Suprapubic skin (tissue), 4 donors: ENCODE data around the gene SLAMF1. TPM values are rescaled to one million over a fixed set of nuclear protein-coding genes. Genes with fewer than 3 reads are reported as not detected.

Experiments used
- DNase-seq, 2 donors: peaks; one replicate each; pipeline ENCODE4 v3.0.0-alpha.2; 2019; ENCODE audit warnings: low spot score in 2 of 2
- H3K27ac ChIP-seq: fragments of 200-600 bp; sonication (generic); one replicate; pipeline ENCODE4 v1.5.1; 2019
- H3K27me3 ChIP-seq: fragments of 200-600 bp; sonication (generic); one replicate; pipeline ENCODE4 v1.5.1; 2019
- H3K36me3 ChIP-seq: fragments of 200-600 bp; sonication (generic); one replicate; pipeline ENCODE4 v1.5.1; 2019
- H3K4me1 ChIP-seq: fragments of 200-600 bp; sonication (generic); one replicate; pipeline ENCODE4 v1.5.1; 2019
- H3K4me3 ChIP-seq: fragments of 200-600 bp; sonication (generic); one replicate; pipeline ENCODE4 v1.5.1; 2019; ENCODE audit warnings: mild to moderate bottlenecking
- H3K9me3 ChIP-seq: fragments of 200-600 bp; sonication (generic); one replicate; pipeline ENCODE4 v1.5.1; 2019
- CTCF ChIP-seq, 2 donors: fragments of 200-600 bp in 1 of 2; fragments of 450-650 bp in 1 of 2; sonication (generic) in 1 of 2; IDR thresholded peaks; one replicate each; pipeline ENCODE4 v1.5.1; 2016 to 2019; ENCODE audit warnings: antibody characterized with exemption in 2 of 2, mild to moderate bottlenecking in 1 of 2, moderate library complexity in 1 of 2
- EP300 ChIP-seq: sonication (generic); formaldehyde crosslinking; IDR thresholded peaks from one replicate; pipeline ENCODE4 v1.6.1; 2017; ENCODE audit warnings: antibody characterized with exemption
- POLR2A ChIP-seq, 2 donors: fragments of 450-650 bp; IDR thresholded peaks; one replicate each; pipeline ENCODE4 v1.6.1; 2017; ENCODE audit warnings: antibody characterized with exemption in 2 of 2, mild to moderate bottlenecking in 2 of 2, moderate library complexity in 2 of 2
- POLR2AphosphoS5 ChIP-seq, 3 donors: sonication (generic); formaldehyde crosslinking; IDR thresholded peaks; one replicate each; pipeline ENCODE4 v1.6.1; 2017; ENCODE audit warnings: antibody characterized with exemption in 3 of 3
- WGBS: methylation state at CpG from one replicate; pipeline ENCODE4 v1.1.5; 2018; 5-methylcytosine and 5-hydroxymethylcytosine counted together
- total RNA-seq, 4 donors: library from RNA; depleted of rRNA; stranded (reverse); fragments of >200 nt; gene quantifications; one replicate each; pipeline ENCODE4 v1.1.0, GENCODE V29; 2016

Gene SLAMF1
- total RNA-seq, 4 donors from 2014 or later = not detected

- 77% methylated on average over 8 of the region's 8 CpGs for WGBS
- no peak overlapping the region for H3K4me3 ChIP-seq
- no peaks in the 10 kb centered on the region for H3K9me3 ChIP-seq
- H3K4me1 ChIP-seq = no peaks in the 10 kb centered on the region
- H3K27me3 ChIP-seq = no peaks in the 10 kb centered on the region
- H3K27ac ChIP-seq = no peak overlapping the region
- DNase-seq = no peak
- no peaks in the 10 kb centered on the region for H3K36me3 ChIP-seq
- TF ChIP-seq CTCF (IDR thresholded peaks at IDR 0.05) = no peak
- TF ChIP-seq POLR2A (IDR thresholded peaks at IDR 0.05) = no peak
- no peak for TF ChIP-seq POLR2AphosphoS5 (IDR thresholded peaks at IDR 0.05)
- no peak for TF ChIP-seq EP300
These were observed 25.0 kb downstream of the SLAMF1 start for GRCh38 chr1:160621633-160622413.

DNA sequence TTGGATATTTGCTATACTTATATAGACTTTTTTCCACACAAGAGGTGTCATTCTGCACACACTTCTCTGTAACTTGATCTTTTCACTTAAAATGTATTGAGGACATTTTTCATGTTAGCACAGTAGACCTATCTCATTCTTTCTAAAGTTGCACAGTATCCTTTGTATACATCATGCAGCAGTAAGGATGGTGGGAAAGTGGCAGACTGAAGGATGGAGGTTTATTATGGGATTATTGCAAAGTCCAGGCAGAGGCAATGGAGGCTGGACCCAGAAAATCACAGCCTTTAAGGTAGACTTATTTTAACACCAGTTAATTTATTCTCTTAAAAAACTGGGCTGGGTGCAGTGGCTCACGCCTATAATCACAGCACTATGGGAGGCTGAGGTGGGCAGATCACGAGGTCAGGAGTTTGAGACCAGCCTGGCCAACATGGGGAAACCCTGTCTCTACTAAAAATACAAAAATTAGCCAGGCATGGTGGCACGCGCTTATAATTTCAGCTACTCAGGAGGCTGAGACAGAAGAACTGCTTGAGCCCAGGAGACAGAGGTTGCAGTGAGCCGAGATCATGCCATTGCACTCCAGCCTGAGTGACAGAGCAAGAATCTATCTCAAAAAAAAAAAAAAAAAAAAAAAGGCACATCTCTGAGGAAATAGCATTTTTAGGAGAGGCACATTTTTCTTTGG, 25.8 kb downstream of the SLAMF1 start:
- Histone ChIP-seq H3K36me3 (no peaks in the 10 kb centered on the region), H3K9me3 (no peaks in the 10 kb centered on the region), H3K4me1 (no peaks in the 10 kb centered on the region), H3K27me3 (no peaks in the 10 kb centered on the region), H3K27ac (no peak overlapping the region), H3K4me3 (no peak overlapping the region)
- TF ChIP-seq CTCF (IDR thresholded peaks at IDR 0.05) (no peak), POLR2AphosphoS5 (IDR thresholded peaks at IDR 0.05) (no peak), EP300 (no peak), POLR2A (IDR thresholded peaks at IDR 0.05) (no peak)
- WGBS = 86% methylated on average over 5 of the region's 5 CpGs
- no peak for DNase-seq

DNA sequence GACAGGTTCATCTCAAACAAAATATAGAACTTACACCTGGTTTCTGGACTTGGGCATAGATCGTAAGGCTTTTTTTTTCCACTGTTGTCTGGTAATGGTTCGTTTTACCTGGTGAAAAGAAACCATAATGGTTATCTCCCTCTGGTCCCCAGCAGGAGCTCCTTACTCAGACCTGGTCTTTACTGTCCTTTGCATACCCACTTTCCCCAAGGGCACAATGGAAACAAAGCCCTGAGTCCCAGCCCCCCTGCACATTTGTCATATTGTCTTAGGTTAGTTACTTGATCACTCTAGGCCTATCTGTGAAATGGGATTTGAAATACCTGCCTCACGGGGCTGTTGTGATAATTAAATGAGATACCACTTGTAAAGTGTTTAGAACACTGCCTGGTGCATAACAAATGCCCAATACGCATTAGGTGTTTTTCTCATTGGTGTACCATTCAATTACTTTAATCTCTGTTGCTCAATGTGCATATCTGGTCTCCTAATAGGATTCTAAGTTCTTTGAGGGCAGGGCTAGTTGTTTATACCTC, 27.0 kb downstream of the SLAMF1 start:
- no peak overlapping the region for H3K4me3 ChIP-seq
- no peak for TF ChIP-seq POLR2A (IDR thresholded peaks at IDR 0.05)
- no peak for TF ChIP-seq EP300
- no peak for TF ChIP-seq CTCF (IDR thresholded peaks at IDR 0.05)
- no peak for TF ChIP-seq POLR2AphosphoS5 (IDR thresholded peaks at IDR 0.05)
- no peaks in the 10 kb centered on the region for H3K9me3 ChIP-seq
- no peak for DNase-seq
- no peaks in the 10 kb centered on the region for H3K27me3 ChIP-seq
- whole genome bisulfite sequencing = 94% methylated on average over 4 of the region's 4 CpGs
- no peaks in the 10 kb centered on the region for H3K4me1 ChIP-seq
- no peaks in the 10 kb centered on the region for H3K36me3 ChIP-seq
- H3K27ac ChIP-seq = no peak overlapping the region

DNA sequence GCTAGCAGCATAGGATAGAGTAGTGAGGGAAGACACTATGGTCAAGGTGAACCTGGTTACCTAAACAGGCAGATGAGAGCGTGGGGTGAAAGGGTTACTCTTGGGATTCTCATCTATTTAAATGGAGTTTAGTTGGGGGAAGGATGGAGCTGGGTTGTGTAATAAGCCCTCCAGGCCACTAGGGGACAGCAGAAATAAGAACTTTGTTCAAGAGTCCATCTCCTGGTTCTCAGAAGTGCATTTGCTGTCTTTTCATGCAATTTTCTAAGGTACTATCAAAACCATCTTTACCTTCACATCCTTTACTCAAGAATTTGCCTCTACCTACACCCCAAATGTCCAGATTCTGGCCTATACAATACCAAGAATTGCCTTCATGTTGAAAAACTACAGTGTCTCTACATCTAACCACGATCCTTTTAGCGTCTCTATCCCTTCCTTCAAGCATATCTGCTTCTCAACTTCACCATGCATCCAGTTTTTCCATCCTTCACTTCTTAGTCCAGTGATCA, 28.0 kb downstream of the SLAMF1 start:
- no peaks in the 10 kb centered on the region for H3K9me3 ChIP-seq
- TF ChIP-seq EP300 (no peak), CTCF (IDR thresholded peaks at IDR 0.05) (no peak), POLR2A (IDR thresholded peaks at IDR 0.05) (no peak), POLR2AphosphoS5 (IDR thresholded peaks at IDR 0.05) (no peak)
- no peak for DNase-seq
- no peaks in the 10 kb centered on the region for H3K27me3 ChIP-seq
- no peaks in the 10 kb centered on the region for H3K36me3 ChIP-seq
- 92% methylated on average over 3 of the region's 3 CpGs for WGBS
- H3K4me1 ChIP-seq = no peaks in the 10 kb centered on the region
- no peak overlapping the region for H3K27ac ChIP-seq
- H3K4me3 ChIP-seq = no peak overlapping the region

DNA sequence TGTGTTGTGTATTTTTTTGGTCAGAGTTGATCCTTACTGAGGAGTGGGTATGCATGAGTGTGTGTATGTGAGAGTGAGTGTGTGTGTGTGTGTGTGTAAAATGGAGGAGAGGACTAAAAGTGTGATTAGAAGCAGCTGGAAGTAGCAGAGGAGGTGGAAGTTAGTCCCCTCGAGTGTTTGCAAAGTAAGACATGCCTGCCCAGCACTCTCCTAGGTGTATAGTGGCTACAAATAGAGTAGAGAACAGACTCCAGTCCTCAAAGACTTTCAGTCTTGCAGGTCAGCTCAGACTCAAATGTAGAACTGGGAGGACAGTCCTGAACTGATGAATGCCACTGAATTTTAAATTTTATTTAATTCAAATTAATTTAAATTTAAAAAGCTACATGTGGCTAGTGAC, 28.5 kb downstream of the SLAMF1 start:
- DNase-seq = no peak
- Histone ChIP-seq H3K27me3 (no peaks in the 10 kb centered on the region), H3K9me3 (no peaks in the 10 kb centered on the region), H3K27ac (no peak overlapping the region), H3K36me3 (no peaks in the 10 kb centered on the region), H3K4me1 (no peaks in the 10 kb centered on the region), H3K4me3 (no peak overlapping the region)
- 76% methylated on average over 1 of the region's 1 CpG for WGBS
- TF ChIP-seq POLR2AphosphoS5 (IDR thresholded peaks at IDR 0.05) = no peak
- no peak for TF ChIP-seq EP300
- no peak for TF ChIP-seq POLR2A (IDR thresholded peaks at IDR 0.05)
- no peak for TF ChIP-seq CTCF (IDR thresholded peaks at IDR 0.05)
